Activated CD8-positive, alpha-beta T cell treated with anti-CD3 and anti-CD28 coated beads, Interleukin-2, amount 10 ng/mL, durations not matched to agents 7 days and 5 days (primary cell): Measurements from ENCODE around the gene AGAP3. TPM values are rescaled to one million over a fixed set of nuclear protein-coding genes. Genes with fewer than 3 reads are reported as not detected.

Source experiments
- ATAC-seq: fragments of 150-1000 bp; cut with Tn5 transposase; one replicate; pipeline ENCODE4 v1.10.0; 2021; ENCODE audit warnings: moderate library complexity
- CTCF ChIA-PET: fragments of 350-600 bp; sonication (Branson Sonifier 250); formaldehyde crosslinking; loops from one replicate; lab custom pipeline; 2021; ENCODE audit warnings: antibody characterized with exemption; lab: Charles Lee
- POLR2A ChIA-PET: fragments of 350-600 bp; sonication (Branson Sonifier 250); formaldehyde crosslinking; loops from one replicate; lab custom pipeline; 2021; ENCODE audit warnings: antibody characterized with exemption; lab: Charles Lee
- DNase-seq: peaks from one replicate; pipeline ENCODE4 v3.0.0-alpha.2; 2020
- H3K27ac Mint-ChIP-seq: one replicate; pipeline ENCODE4 v1.8.0; 2021; ENCODE audit warnings: mild to moderate bottlenecking, mixed read lengths
- H3K27me3 Mint-ChIP-seq: one replicate; pipeline ENCODE4 v1.8.0; 2021; ENCODE audit warnings: low read depth, mixed read lengths
- H3K36me3 Mint-ChIP-seq: one replicate; pipeline ENCODE4 v1.8.0; 2021; ENCODE audit warnings: low read depth, mixed read lengths
- H3K4me1 Mint-ChIP-seq: one replicate; pipeline ENCODE4 v1.8.0; 2021; ENCODE audit warnings: low read depth, mixed read lengths
- H3K4me3 Mint-ChIP-seq: one replicate; pipeline ENCODE4 v1.8.0; 2021; ENCODE audit warnings: mild to moderate bottlenecking, mixed read lengths
- H3K9me3 Mint-ChIP-seq: one replicate; pipeline ENCODE4 v1.8.0; 2022; ENCODE audit warnings: mixed read lengths; ENCODE audit not compliant: insufficient read depth
- total RNA-seq, 2 experiments: library from RNA; stranded (reverse); gene quantifications; one replicate each; pipeline ENCODE4 v1.2.3, GENCODE V29; 2021

The AGAP3 gene
- total RNA-seq, 2 experiments from 2014 or later = 12.1 to 12.6 TPM

GRCh38 chr7:151139071-151139790 is 53.0 kb downstream of the AGAP3 start:
- ChIA-PET CTCF (interaction anchor here (0.5 to 1.5 kb wide), 4 partner anchors 15 to 34 kb away, joined by 3 to 6 read pairs (median 3); no protein-coding TSS in a partner anchor), POLR2A (no interaction called here)
- Mint-ChIP-seq H3K36me3 (no peaks in the 10 kb centered on the region), H3K27ac (no peak overlapping the region), H3K9me3 (no peaks in the 10 kb centered on the region), H3K4me3 (no peak overlapping the region), H3K27me3 (no peaks in the 10 kb centered on the region), H3K4me1 (no peaks in the 10 kb centered on the region)
- ATAC-seq (no peak), DNase-seq (no peak)

GRCh38 chr7:151139791-151140190 is 53.5 kb downstream of the AGAP3 start:
- no peak overlapping the region for H3K27ac Mint-ChIP-seq
- H3K4me3 Mint-ChIP-seq = no peak overlapping the region
- no peaks in the 10 kb centered on the region for H3K4me1 Mint-ChIP-seq
- ATAC-seq (no peak), DNase-seq (no peak)
- H3K9me3 Mint-ChIP-seq = no peaks in the 10 kb centered on the region
- ChIA-PET CTCF (interaction anchor here (1.2 to 1.5 kb wide), 3 partner anchors 16 to 34 kb away, joined by 3 to 6 read pairs (median 3); no protein-coding TSS in a partner anchor), POLR2A (no interaction called here)
- H3K36me3 Mint-ChIP-seq = no peaks in the 10 kb centered on the region
- H3K27me3 Mint-ChIP-seq = no peaks in the 10 kb centered on the region

DNA sequence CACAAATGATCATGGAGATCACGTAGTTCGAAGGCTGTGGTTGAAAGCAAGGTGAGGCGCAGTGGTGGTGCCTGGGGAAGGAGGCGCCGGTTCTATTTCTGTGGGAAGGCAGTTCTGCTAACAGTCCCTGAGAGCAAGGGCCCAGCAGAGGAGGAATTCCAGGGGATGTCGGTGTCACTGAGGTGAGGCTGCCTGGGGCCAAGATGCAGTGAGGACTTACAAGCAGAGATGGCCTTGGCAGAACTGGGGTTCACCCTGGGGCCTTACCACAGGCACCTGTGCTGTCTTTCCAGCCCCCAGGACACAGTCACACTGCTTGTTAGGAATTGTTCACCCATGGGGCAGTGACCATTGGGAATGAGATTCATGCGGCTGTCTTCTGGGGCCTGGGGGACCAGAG is 54.6 kb downstream of the AGAP3 start:
- ATAC-seq (no peak), DNase-seq (no peak)
- Mint-ChIP-seq H3K4me3 (no peak overlapping the region), H3K9me3 (no peaks in the 10 kb centered on the region), H3K36me3 (no peaks in the 10 kb centered on the region), H3K27me3 (no peaks in the 10 kb centered on the region), H3K4me1 (no peaks in the 10 kb centered on the region), H3K27ac (no peak overlapping the region)
- ChIA-PET POLR2A (no interaction called here), CTCF (interaction anchor here (1.5 kb wide), 1 partner anchor 25 kb away, joined by 3 read pairs; no protein-coding TSS in a partner anchor)

GRCh38 chr7:151141311-151141854 is 55.1 kb downstream of the AGAP3 start:
- POLR2A ChIA-PET = no interaction called here
- Mint-ChIP-seq H3K4me3 (no peak overlapping the region), H3K4me1 (no peaks in the 10 kb centered on the region), H3K36me3 (no peaks in the 10 kb centered on the region), H3K27ac (no peak overlapping the region), H3K27me3 (no peaks in the 10 kb centered on the region), H3K9me3 (no peaks in the 10 kb centered on the region)
- CTCF ChIA-PET = no interaction called here
- ATAC-seq (no peak), DNase-seq (no peak)

DNA sequence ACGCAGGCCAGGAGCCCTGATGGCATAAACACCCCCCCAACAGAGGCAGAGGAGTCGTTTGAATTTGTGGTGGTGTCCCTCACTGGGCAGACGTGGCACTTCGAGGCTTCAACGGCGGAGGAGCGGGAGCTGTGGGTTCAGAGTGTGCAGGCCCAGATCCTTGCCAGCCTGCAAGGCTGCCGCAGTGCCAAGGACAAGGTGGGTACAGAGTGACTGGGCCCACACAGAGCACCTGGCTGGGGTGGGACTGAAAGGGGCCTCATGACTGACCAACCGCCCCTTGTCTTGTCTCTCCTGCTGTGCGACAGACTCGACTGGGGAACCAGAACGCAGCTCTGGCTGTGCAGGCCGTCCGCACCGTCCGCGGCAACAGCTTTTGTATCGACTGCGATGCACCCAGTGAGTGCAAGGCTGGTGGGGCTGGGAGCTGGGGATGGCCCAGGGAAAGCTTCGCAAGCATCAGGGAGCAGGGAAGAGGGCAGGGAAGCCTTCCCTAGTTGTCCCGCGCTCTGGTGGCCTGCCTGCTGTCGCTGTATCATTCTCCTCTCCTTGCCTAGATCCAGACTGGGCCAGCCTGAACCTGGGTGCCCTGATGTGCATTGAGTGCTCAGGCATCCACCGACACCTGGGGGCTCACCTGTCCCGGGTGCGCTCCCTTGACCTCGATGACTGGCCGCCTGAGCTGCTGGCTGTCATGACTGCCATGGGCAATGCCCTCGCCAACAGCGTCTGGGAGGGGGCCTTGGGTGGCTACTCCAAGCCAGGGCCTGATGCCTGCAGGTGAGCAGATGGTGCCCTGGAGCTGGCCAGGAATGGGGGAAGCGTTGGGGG is 55.8 kb downstream of the AGAP3 start:
- H3K4me1 Mint-ChIP-seq = no peaks in the 10 kb centered on the region
- ATAC-seq (no peak), DNase-seq (no peak)
- no peak overlapping the region for H3K27ac Mint-ChIP-seq
- ChIA-PET POLR2A (no interaction called here), CTCF (interaction anchor here (1.1 kb wide), 1 partner anchor 19 kb away, joined by 3 read pairs; no protein-coding TSS in a partner anchor)
- no peaks in the 10 kb centered on the region for H3K27me3 Mint-ChIP-seq
- no peaks in the 10 kb centered on the region for H3K9me3 Mint-ChIP-seq
- H3K4me3 Mint-ChIP-seq = no peak overlapping the region
- no peaks in the 10 kb centered on the region for H3K36me3 Mint-ChIP-seq

- POLR2A ChIA-PET = no interaction called here
- Mint-ChIP-seq H3K4me1 (no peaks in the 10 kb centered on the region), H3K36me3 (no peaks in the 10 kb centered on the region), H3K27me3 (no peaks in the 10 kb centered on the region), H3K4me3 (no peak overlapping the region), H3K27ac (no peak overlapping the region), H3K9me3 (no peaks in the 10 kb centered on the region)
- CTCF ChIA-PET = interaction anchor here (1.1 kb wide), 1 partner anchor 19 kb away, joined by 3 read pairs; no protein-coding TSS in a partner anchor
- ATAC-seq = no peak
- no peak for DNase-seq
Observed at GRCh38 chr7:151142686-151143040, 56.4 kb downstream of the AGAP3 start.

DNA sequence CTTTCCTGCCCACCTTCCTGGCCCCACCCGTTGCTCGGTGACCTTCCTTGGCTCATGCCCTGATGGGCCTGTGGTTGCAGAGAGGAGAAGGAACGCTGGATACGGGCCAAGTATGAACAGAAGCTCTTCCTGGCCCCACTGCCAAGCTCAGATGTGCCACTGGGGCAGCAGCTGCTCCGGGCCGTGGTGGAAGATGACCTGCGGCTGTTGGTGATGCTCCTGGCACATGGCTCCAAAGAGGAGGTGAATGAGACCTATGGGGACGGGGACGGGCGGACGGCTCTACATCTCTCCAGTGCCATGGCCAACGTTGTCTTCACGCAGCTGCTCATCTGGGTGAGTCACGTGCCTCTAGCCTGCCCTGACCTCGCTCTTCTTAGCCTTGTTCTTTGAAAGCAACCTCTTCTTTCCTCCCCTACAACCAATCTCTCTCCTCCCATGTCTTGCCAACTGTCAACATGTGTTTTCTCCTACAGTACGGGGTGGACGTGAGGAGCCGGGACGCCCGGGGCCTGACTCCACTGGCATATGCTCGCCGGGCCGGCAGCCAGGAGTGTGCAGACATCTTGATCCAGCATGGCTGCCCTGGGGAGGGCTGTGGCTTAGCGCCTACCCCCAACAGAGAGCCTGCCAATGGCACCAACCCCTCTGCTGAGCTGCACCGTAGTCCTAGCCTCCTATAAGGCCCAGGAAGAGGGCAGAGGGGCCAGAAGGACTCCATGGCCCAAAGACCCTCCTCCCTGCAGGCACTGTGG is 57.2 kb downstream of the AGAP3 start:
- Mint-ChIP-seq H3K4me1 (no peaks in the 10 kb centered on the region), H3K4me3 (no peak overlapping the region), H3K27me3 (no peaks in the 10 kb centered on the region), H3K9me3 (no peaks in the 10 kb centered on the region), H3K36me3 (no peaks in the 10 kb centered on the region), H3K27ac (no peak overlapping the region)
- POLR2A ChIA-PET = no interaction called here
- ATAC-seq (no peak), DNase-seq (no peak)
- CTCF ChIA-PET = interaction anchor here (1.1 kb wide), 1 partner anchor 20 kb away, joined by 3 read pairs; no protein-coding TSS in a partner anchor

DNA sequence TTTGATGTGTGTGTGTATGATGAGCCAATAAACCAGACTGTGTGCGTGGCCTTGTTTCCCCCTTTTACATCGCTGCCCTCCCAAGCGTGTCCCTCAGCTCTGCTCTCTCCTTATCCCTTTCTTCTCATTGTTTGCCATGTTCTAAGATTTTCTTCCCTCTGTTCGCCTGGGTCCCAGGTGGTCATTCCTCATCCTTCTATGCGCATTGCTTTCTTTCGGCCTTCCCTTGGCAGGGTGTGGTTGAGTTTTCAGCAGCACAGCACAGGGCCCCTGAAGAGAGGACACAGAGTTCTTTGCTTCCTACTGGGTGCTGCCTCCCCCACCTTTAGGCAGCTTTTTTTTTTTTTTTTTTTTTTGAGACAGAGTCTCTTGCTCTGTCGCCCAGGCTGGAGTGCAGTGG is 58.1 kb downstream of the AGAP3 start:
- no peak overlapping the region for H3K27ac Mint-ChIP-seq
- CTCF ChIA-PET = no interaction called here
- ATAC-seq (no peak), DNase-seq (no peak)
- H3K36me3 Mint-ChIP-seq = no peaks in the 10 kb centered on the region
- POLR2A ChIA-PET = no interaction called here
- no peaks in the 10 kb centered on the region for H3K9me3 Mint-ChIP-seq
- H3K4me3 Mint-ChIP-seq = no peak overlapping the region
- peaks cover 3% of the 10 kb centered on the region for H3K27me3 Mint-ChIP-seq
- H3K4me1 Mint-ChIP-seq = no peaks in the 10 kb centered on the region

GRCh38 chr7:151146761-151147160 is 60.5 kb downstream of the AGAP3 start:
- POLR2A ChIA-PET = no interaction called here
- no peak for ATAC-seq
- no peaks in the 10 kb centered on the region for H3K36me3 Mint-ChIP-seq
- H3K4me1 Mint-ChIP-seq = no peaks in the 10 kb centered on the region
- CTCF ChIA-PET = interaction anchor here (0.8 to 2.3 kb wide), 5 partner anchors 10 to 139 kb away, joined by 3 to 6 read pairs (median 4); no protein-coding TSS in a partner anchor
- peaks cover 7% of the 10 kb centered on the region for H3K27me3 Mint-ChIP-seq
- H3K4me3 Mint-ChIP-seq = no peak overlapping the region
- no peaks in the 10 kb centered on the region for H3K9me3 Mint-ChIP-seq
- no peak overlapping the region for H3K27ac Mint-ChIP-seq
- DNase-seq = no peak

- no peaks in the 10 kb centered on the region for H3K4me1 Mint-ChIP-seq
- ChIA-PET POLR2A (no interaction called here), CTCF (interaction anchor here (0.7 to 1.7 kb wide), 3 partner anchors 9 to 24 kb away, joined by 3 to 8 read pairs (median 3); no protein-coding TSS in a partner anchor)
- DNase-seq (no peak), ATAC-seq (no peak)
- no peaks in the 10 kb centered on the region for H3K36me3 Mint-ChIP-seq
- H3K27ac Mint-ChIP-seq = no peak overlapping the region
- no peak overlapping the region for H3K4me3 Mint-ChIP-seq
- peaks cover 7% of the 10 kb centered on the region for H3K27me3 Mint-ChIP-seq
- no peaks in the 10 kb centered on the region for H3K9me3 Mint-ChIP-seq
Observed at GRCh38 chr7:151148319-151149259, 62.3 kb downstream of the AGAP3 start.
